NCI-H1417 treated with DMSO at 0.1 percent for 48 hours (cell line): ENCODE measurements around the gene ESRRB.

Experiments
- DNase-seq: peaks from one replicate; lab custom pipeline; 2025; lab: John Stamatoyannopoulos, UW

The ESRRB gene

GRCh38 chr14:76375947-76376404 is at the start of gene ESRRB:
ESRRB (plus strand) TSS chr14:76376137; CDS start chr14:76376402, 265 bp downstream.
- no peak for DNase-seq

GRCh38 chr14:76326918-76327689 is 48.8 kb upstream of the ESRRB start:
- DNase-seq, result no peak

- no peak for DNase-seq
Observed at GRCh38 chr14:76328457-76329137, 47.3 kb upstream of the ESRRB start.

- peak; percentile 20 for DNase-seq
Observed at GRCh38 chr14:76329154-76329928, 46.6 kb upstream of the ESRRB start.

- no peak for DNase-seq
Observed at GRCh38 chr14:76329951-76330350, 46.0 kb upstream of the ESRRB start.

- DNase-seq, result no peak
Observed at GRCh38 chr14:76330411-76331327, 45.3 kb upstream of the ESRRB start.

- no peak for DNase-seq
Observed at GRCh38 chr14:76331328-76332011, 44.5 kb upstream of the ESRRB start.

- DNase-seq, result no peak
Observed at GRCh38 chr14:76333664-76334063, 42.3 kb upstream of the ESRRB start.

- DNase-seq, result no peak
Observed at GRCh38 chr14:76334316-76334715, 41.6 kb upstream of the ESRRB start.

GRCh38 chr14:76336876-76337275 is 39.1 kb upstream of the ESRRB start:
- DNase-seq, result no peak

- no peak for DNase-seq
Observed at GRCh38 chr14:76337635-76338545, 38.0 kb upstream of the ESRRB start.

GRCh38 chr14:76339728-76340615 is 36.0 kb upstream of the ESRRB start:
- DNase-seq, result no peak

- no peak for DNase-seq
Observed at GRCh38 chr14:76343386-76343785, 32.6 kb upstream of the ESRRB start.

- DNase-seq, result peak; percentile 63
Observed at GRCh38 chr14:76346391-76347160, 29.4 kb upstream of the ESRRB start.

GRCh38 chr14:76348898-76349297 is 27.0 kb upstream of the ESRRB start:
- DNase-seq, result no peak

- no peak for DNase-seq
Observed at GRCh38 chr14:76349993-76350392, 25.9 kb upstream of the ESRRB start.

- no peak for DNase-seq
Observed at GRCh38 chr14:76350671-76351070, 25.3 kb upstream of the ESRRB start.

GRCh38 chr14:76351941-76352340 is 24.0 kb upstream of the ESRRB start:
- DNase-seq, result no peak
